Activated naive CD4-positive, alpha-beta T cell treated with anti-CD3 and anti-CD28 coated beads, Interleukin-2, amount 10 ng/mL, durations not matched to agents 7 days and 5 days (primary cell): Measurements from ENCODE around the gene SPG21.
A peak's percentile ranks its signal among the peaks of the same experiment; 100 is the strongest.

ENCODE experiments used
- CTCF ChIA-PET: fragments of 350-600 bp; sonication (Branson Sonifier 250); formaldehyde crosslinking; loops from one replicate; lab custom pipeline; 2021; ENCODE audit warnings: antibody characterized with exemption; lab: Charles Lee
- DNase-seq: peaks from one replicate; pipeline ENCODE4 v3.0.0-alpha.2; 2020
- H3K27ac Mint-ChIP-seq: one replicate; pipeline ENCODE4 v1.8.0; 2021; ENCODE audit warnings: mild to moderate bottlenecking, moderate library complexity, mixed read lengths
- H3K27me3 Mint-ChIP-seq: one replicate; pipeline ENCODE4 v1.8.0; 2021; ENCODE audit warnings: mild to moderate bottlenecking, mixed read lengths
- H3K36me3 Mint-ChIP-seq: one replicate; pipeline ENCODE4 v1.8.0; 2021; ENCODE audit warnings: mixed read lengths
- H3K4me1 Mint-ChIP-seq: one replicate; pipeline ENCODE4 v1.8.0; 2021; ENCODE audit warnings: mixed read lengths
- H3K4me3 Mint-ChIP-seq: one replicate; pipeline ENCODE4 v1.8.0; 2021; ENCODE audit warnings: mild to moderate bottlenecking, moderate library complexity, mixed read lengths
- H3K9me3 Mint-ChIP-seq: one replicate; pipeline ENCODE4 v1.8.0; 2021; ENCODE audit warnings: mixed read lengths

Gene SPG21

DNA sequence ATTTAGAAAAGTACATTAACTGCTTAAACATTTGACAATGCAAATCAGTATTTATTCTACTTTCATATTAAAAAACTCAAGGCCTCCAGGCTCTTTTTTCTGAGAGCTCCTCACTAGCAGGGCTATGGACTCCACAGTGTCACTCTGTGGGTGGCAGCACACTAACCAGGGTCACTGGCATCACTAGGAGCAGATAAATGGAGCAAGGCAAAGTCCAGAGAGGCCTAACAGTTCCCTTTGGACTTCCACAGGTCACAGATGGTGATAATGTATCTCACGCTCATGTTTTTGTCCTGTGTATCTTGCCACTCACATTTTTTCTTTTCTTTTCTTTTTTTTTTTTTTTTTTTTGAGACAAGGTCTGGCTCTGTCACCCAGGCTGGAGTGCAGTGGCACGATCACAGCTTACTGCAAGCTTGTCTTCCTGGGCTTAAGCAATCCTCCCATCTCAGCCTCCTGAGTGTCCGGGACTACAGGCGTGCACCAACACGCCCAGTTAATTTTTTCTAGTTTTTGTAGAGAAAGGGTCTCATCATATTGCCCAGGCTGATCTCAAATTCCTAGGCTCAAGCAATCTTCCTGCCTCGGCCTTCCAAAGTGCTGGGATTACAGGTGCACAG, 7.8 kb downstream of the SPG21 start:
- H3K27ac Mint-ChIP-seq, result no peak overlapping the region

DNA sequence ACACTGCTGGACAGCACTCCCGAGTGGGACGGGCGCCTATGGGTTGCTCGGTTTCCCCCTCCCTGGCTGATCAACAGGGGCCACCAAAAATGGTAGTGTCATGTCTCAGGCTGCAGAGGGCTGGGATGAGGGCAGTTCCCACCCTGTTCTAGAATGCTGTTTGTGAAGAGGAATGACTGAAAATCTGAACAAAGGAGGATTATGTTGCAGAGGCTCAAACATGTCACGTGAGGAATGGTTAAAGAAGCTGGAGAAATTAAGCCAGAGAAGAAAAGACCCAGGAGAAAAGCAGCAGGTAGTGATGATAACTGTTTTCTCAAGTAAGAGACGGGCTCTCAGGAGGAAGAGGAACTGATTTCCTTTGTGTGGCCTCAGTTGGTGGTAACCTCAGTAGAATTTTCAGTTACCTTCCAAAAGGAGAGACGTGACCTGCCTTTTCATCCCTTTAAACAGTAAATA, 10.4 kb downstream of the SPG21 start:
- Mint-ChIP-seq H3K36me3 (peaks cover 37% of the 10 kb centered on the region), H3K27ac (no peak overlapping the region), H3K9me3 (no peaks in the 10 kb centered on the region), H3K4me3 (no peak overlapping the region), H3K27me3 (no peaks in the 10 kb centered on the region), H3K4me1 (peaks cover 10% of the 10 kb centered on the region)
- CTCF ChIA-PET, result no interaction called here
- DNase-seq, result no peak

More for the DNA sequence above, 7.8 kb downstream of the SPG21 start:
- H3K36me3 Mint-ChIP-seq, result peaks cover 37% of the 10 kb centered on the region
- DNase-seq, result no peak
- CTCF ChIA-PET, result interaction anchor here (0.8 to 1.4 kb wide), 3 partner anchors 27 to 119 kb away, joined by 3 read pairs; no protein-coding TSS in a partner anchor
- H3K9me3 Mint-ChIP-seq, result no peaks in the 10 kb centered on the region
- H3K27me3 Mint-ChIP-seq, result no peaks in the 10 kb centered on the region
- H3K4me1 Mint-ChIP-seq, result peaks cover 22% of the 10 kb centered on the region
- no peak overlapping the region for H3K4me3 Mint-ChIP-seq

DNA sequence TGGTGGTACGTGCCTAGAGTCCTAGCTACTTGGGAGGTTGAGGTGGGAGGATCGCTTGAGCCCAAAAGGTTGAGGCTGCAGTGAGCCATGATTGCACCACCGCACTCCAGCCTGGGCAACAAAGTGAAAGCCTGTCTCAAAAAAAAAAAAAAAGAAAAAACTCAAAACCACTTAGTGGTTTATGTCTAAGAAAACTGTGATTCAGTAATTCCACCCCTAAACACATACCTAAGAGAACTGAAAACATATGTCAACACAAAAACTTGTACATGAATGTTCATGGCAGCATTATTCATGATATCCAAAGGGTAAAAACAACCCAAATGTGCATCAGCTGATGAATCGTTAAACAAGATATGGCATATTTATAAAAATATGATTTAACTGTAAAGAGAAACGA, 14.3 kb downstream of the SPG21 start:
- Mint-ChIP-seq H3K27ac (no peak overlapping the region), H3K27me3 (no peaks in the 10 kb centered on the region), H3K4me1 (peaks cover 4% of the 10 kb centered on the region), H3K36me3 (peaks cover 36% of the 10 kb centered on the region), H3K4me3 (no peak overlapping the region), H3K9me3 (no peaks in the 10 kb centered on the region)
- CTCF ChIA-PET, result no interaction called here
- no peak for DNase-seq

DNA sequence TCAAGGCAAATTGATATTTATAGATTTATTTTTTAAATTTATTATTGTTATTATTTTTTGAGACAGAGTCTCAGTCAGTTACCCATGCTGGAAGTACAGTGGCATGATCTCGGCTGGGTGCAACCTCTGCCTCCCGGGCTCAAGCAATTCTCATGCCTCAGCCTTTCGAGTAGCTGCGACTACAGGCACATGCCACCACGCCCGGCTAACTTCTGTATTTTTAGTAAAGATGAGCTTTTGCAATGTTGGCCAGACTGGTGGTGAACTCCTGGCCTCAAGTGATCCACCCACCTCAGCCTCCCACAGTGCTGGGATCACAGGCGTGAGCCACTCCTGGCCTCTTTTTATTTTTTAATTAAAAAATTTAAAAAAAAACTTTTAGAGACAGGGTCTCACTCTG, 19.0 kb downstream of the SPG21 start:
- Mint-ChIP-seq H3K4me1 (peaks cover 4% of the 10 kb centered on the region), H3K4me3 (no peak overlapping the region), H3K9me3 (no peaks in the 10 kb centered on the region), H3K27ac (no peak overlapping the region), H3K36me3 (peaks cover 36% of the 10 kb centered on the region), H3K27me3 (no peaks in the 10 kb centered on the region)
- CTCF ChIA-PET, result interaction anchor here (1.0 kb wide), 1 partner anchor 98 kb away, joined by 3 read pairs; no protein-coding TSS in a partner anchor
- DNase-seq, result no peak

DNA sequence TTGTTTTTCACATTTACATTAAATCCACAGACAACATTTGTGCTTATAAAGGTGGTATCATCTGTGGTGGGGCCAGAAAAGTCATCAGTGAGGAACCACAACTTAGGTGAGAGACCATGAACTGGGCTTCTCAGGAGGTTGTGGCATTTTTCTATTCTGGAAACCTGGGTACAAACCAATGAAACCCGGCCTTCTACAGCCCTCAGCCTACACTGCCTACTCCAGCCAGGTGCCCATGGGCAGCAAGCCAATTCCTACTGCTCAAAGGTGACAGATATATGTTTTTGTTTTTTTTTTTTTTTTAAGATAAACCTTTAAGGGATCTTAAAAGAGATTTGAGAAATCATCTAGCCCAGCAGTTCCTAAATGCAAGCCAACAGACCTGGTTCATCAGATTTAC, 20.3 kb downstream of the SPG21 start:
- no peaks in the 10 kb centered on the region for H3K27me3 Mint-ChIP-seq
- H3K9me3 Mint-ChIP-seq, result no peaks in the 10 kb centered on the region
- peaks cover 36% of the 10 kb centered on the region for H3K36me3 Mint-ChIP-seq
- H3K27ac Mint-ChIP-seq, result no peak overlapping the region
- no peak for DNase-seq
- CTCF ChIA-PET, result no interaction called here
- no peaks in the 10 kb centered on the region for H3K4me1 Mint-ChIP-seq
- H3K4me3 Mint-ChIP-seq, result no peak overlapping the region

DNA sequence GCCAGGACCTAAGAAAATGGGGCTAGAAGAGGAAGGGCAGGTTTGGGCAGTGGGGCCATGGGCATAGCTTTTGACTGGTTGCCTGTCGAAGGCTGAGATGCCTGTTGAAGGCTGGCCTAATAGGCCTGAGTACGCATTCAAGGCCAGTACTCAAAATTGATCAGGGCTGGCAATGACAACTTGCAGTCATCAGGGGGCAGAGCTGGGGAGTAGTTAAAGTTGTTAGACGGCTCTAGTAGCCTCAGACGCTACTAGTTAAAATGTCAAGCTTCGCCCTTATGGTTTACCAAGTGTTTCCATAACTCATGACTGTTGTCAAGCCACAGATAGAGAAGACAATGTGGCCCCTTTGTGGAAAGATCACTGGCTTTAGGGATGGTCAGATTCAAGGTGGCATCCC, 28.7 kb downstream of the SPG21 start:
- H3K36me3 Mint-ChIP-seq, result peaks cover 55% of the 10 kb centered on the region

GRCh38 chr15:64960153-64960552, 29.6 kb downstream of the SPG21 start:
- CTCF ChIA-PET, result no interaction called here
- Mint-ChIP-seq H3K9me3 (no peaks in the 10 kb centered on the region), H3K4me1 (peaks cover 10% of the 10 kb centered on the region), H3K36me3 (peaks cover 58% of the 10 kb centered on the region), H3K27ac (peak overlapping the region; percentile 58), H3K27me3 (no peaks in the 10 kb centered on the region), H3K4me3 (no peak overlapping the region)
- DNase-seq, result no peak

More for the DNA sequence above, 28.7 kb downstream of the SPG21 start:
- H3K4me1 Mint-ChIP-seq, result peaks cover 10% of the 10 kb centered on the region
- H3K9me3 Mint-ChIP-seq, result no peaks in the 10 kb centered on the region
- CTCF ChIA-PET, result no interaction called here
- H3K27me3 Mint-ChIP-seq, result no peaks in the 10 kb centered on the region
- no peak overlapping the region for H3K27ac Mint-ChIP-seq
- H3K4me3 Mint-ChIP-seq, result no peak overlapping the region
- DNase-seq, result no peak

DNA sequence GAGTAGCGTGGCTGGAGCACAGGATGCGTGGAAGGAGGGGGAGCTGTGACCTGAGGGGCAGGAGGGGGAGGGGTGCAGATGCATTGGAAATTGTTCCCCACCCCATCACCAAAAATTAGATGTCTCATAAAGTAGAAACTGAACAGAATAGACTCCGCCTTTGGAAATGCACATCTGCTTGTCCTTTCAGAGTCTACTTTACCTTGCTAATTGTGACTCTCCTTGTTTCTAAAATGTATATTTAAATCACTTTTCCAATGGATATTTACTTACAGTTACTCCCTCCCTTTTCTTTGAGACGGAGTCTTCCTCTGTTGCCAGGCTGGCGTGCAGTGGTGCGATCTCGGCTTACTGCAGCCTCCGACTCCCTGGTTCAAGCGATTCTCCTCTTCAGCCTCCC, 30.6 kb downstream of the SPG21 start:
- Mint-ChIP-seq H3K27ac (peak overlapping the region; percentile 63), H3K4me1 (peaks cover 10% of the 10 kb centered on the region), H3K9me3 (no peaks in the 10 kb centered on the region), H3K4me3 (no peak overlapping the region), H3K27me3 (peaks cover 7% of the 10 kb centered on the region), H3K36me3 (peaks cover 53% of the 10 kb centered on the region)
- no peak for DNase-seq
- CTCF ChIA-PET, result no interaction called here

DNA sequence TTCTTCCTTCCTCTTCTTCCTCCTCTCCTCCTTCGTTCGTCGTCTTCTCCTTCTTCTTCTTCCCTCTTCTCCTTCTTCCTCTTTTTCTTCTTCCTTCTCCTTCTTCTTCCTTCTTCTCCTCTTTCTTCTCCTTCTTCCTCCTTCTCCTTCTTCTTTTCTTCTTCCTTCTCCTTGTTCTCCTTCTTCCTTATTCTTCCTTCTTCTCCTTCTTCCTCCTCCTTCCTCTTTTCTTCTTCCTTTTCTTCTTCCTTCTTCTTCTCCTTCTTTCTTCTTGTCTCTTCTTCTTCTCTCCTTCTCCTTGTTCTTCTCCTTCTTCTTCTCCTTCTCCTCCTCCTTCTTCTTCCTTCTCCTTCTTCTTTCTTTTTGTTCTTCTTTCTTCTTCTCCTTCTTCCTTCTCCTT, 35.3 kb downstream of the SPG21 start:
- Mint-ChIP-seq H3K9me3 (no peaks in the 10 kb centered on the region), H3K27ac (no peak overlapping the region), H3K4me3 (no peak overlapping the region), H3K27me3 (peaks cover 21% of the 10 kb centered on the region), H3K4me1 (peaks cover 2% of the 10 kb centered on the region), H3K36me3 (peaks cover 18% of the 10 kb centered on the region)
- CTCF ChIA-PET, result no interaction called here
- DNase-seq, result no peak

DNA sequence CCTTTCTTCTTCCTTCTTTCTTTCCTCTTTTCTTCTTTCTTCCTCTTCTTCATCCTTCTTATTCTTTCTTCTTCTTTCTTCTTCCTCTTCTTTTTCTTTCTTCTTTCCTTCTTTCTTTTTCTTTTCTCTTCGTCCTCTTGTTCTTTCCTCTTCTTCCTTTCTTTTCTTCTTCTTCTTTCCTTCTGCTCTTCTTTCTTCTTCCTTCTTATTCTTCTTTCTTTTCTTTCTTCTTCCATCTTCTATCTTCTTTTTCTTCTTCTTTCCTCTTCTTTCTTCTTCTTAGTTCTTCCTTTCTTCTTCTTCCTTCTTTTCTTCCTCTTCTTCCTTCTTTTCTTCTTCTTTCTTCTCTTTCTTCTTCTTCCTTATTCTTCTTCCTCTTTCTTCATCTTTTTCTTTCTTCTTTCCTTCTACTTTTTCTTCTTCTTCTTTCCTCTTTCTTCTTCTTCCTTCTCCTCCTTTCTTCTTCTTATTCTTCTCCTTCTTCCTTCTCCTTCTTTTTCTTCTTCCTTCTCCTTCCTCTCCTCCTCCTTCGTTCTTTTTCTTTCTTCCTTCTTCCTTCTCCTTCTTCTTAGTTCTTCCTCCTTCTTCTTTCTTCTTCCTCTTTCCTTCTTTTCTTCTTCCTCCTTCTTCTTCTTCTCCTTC, 37.8 kb downstream of the SPG21 start:
- CTCF ChIA-PET, result no interaction called here
- DNase-seq, result no peak
- no peaks in the 10 kb centered on the region for H3K4me1 Mint-ChIP-seq
- peaks cover 11% of the 10 kb centered on the region for H3K36me3 Mint-ChIP-seq
- H3K27ac Mint-ChIP-seq, result no peak overlapping the region
- no peak overlapping the region for H3K4me3 Mint-ChIP-seq
- no peaks in the 10 kb centered on the region for H3K9me3 Mint-ChIP-seq
- H3K27me3 Mint-ChIP-seq, result peaks cover 23% of the 10 kb centered on the region

DNA sequence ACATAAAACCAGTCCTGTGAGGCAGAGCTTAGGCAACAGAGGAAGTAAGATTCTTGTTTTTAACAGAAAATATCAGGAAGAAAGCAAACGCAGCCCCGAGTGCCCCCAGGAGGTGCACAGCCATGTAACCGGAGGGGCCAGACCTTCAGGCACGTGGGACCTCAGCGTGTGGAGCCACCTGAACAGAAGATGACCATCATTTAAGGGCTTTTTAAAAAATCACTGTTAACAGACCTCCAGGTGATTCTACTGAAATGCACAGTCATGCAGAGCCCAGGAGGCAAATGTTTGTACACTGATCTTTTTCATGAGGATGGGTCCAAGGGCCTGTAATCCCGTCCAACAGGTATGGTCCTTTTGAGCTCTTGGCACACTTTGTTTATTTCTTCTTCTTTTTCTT, 38.8 kb downstream of the SPG21 start:
- H3K36me3 Mint-ChIP-seq, result peaks cover 7% of the 10 kb centered on the region
- H3K9me3 Mint-ChIP-seq, result no peaks in the 10 kb centered on the region
- CTCF ChIA-PET, result no interaction called here
- no peaks in the 10 kb centered on the region for H3K4me1 Mint-ChIP-seq
- no peak overlapping the region for H3K4me3 Mint-ChIP-seq
- DNase-seq, result no peak
- no peak overlapping the region for H3K27ac Mint-ChIP-seq
- peaks cover 24% of the 10 kb centered on the region for H3K27me3 Mint-ChIP-seq

- Mint-ChIP-seq H3K27ac (no peak overlapping the region), H3K27me3 (peaks cover 22% of the 10 kb centered on the region), H3K9me3 (no peaks in the 10 kb centered on the region), H3K4me3 (no peak overlapping the region), H3K36me3 (no peaks in the 10 kb centered on the region), H3K4me1 (no peaks in the 10 kb centered on the region)
- CTCF ChIA-PET, result no interaction called here
- DNase-seq, result no peak
These were observed 40.1 kb downstream of the SPG21 start for GRCh38 chr15:64949383-64950186.

- no peaks in the 10 kb centered on the region for H3K4me1 Mint-ChIP-seq
- no peak for DNase-seq
- H3K9me3 Mint-ChIP-seq, result no peaks in the 10 kb centered on the region
- peaks cover 15% of the 10 kb centered on the region for H3K27me3 Mint-ChIP-seq
- CTCF ChIA-PET, result no interaction called here
- H3K4me3 Mint-ChIP-seq, result no peak overlapping the region
- no peaks in the 10 kb centered on the region for H3K36me3 Mint-ChIP-seq
- H3K27ac Mint-ChIP-seq, result no peak overlapping the region
These were observed 40.8 kb downstream of the SPG21 start for GRCh38 chr15:64948916-64949315.

DNA sequence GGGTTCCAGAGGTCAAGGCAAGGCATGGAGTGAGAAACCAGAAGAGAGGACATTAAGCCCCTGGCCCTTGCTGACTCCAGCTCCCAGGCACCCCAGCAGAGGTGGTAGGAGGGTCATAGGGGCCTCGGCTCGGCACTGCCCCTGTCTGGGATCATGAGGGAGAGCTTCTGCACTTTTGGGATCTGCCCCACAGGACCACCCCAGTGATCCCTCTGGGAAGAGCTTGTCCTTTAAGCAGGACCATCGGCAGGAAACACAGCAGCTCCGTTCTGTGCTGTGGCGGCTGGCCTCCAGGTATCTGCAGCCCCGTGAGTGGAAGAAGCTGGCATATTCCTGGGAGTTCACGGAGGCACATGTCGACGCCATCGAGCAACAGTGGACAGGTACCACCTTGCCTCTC, 42.5 kb downstream of the SPG21 start:
- H3K9me3 Mint-ChIP-seq, result no peaks in the 10 kb centered on the region
- no peak for DNase-seq
- H3K4me3 Mint-ChIP-seq, result no peak overlapping the region
- H3K27ac Mint-ChIP-seq, result no peak overlapping the region
- H3K4me1 Mint-ChIP-seq, result no peaks in the 10 kb centered on the region
- CTCF ChIA-PET, result interaction anchor here (0.6 kb wide), 1 partner anchor 744 kb away, joined by 3 read pairs; no protein-coding TSS in a partner anchor
- peaks cover 4% of the 10 kb centered on the region for H3K27me3 Mint-ChIP-seq
- no peaks in the 10 kb centered on the region for H3K36me3 Mint-ChIP-seq
